Natural killer cell treated with Interleukin-12 subunit alpha and Interleukin-12 subunit beta and Interleukin-15 and Interleukin-18, amount 100 ng/mL, for 72 hours (primary cell): ENCODE results near the gene EIF4G3. TPM values are rescaled to one million over a fixed set of nuclear protein-coding genes. Genes with fewer than 3 reads are reported as not detected.
"Not testable (repeated sequence)": the region's sequence is repeated elsewhere in the genome, so short reads cannot be mapped to it uniquely, and the experiment has no call there.

Experiments used
- ATAC-seq, 2 donors: fragments of 150-1000 bp; cut with Tn5 transposase in 1 of 2; sonication (Bioruptor Pico), chemical (Tn5 transposase) in 1 of 2; 2 replicates each; pipeline ENCODE4 v1.10.0; 2021
- DNase-seq: peaks from one replicate; pipeline ENCODE4 v3.0.0; 2022; ENCODE audit warnings: low spot score
- H3K27ac Mint-ChIP-seq, 2 donors: 1 replicate in 1 of 2; 2 replicates in 1 of 2; pipeline ENCODE4 v1.8.0; 2022; ENCODE audit warnings: mixed read lengths in 2 of 2, mild to moderate bottlenecking in 1 of 2, moderate library complexity in 1 of 2
- H3K27me3 Mint-ChIP-seq, 2 donors: 1 replicate in 1 of 2; 2 replicates in 1 of 2; pipeline ENCODE4 v1.8.0; 2022; ENCODE audit warnings: mixed read lengths in 2 of 2
- H3K36me3 Mint-ChIP-seq: one replicate; pipeline ENCODE4 v1.8.0; 2022; ENCODE audit warnings: mixed read lengths
- H3K4me1 Mint-ChIP-seq, 2 donors: 1 replicate in 1 of 2; 2 replicates in 1 of 2; pipeline ENCODE4 v1.8.0; 2022; ENCODE audit warnings: low read depth in 2 of 2, mixed read lengths in 2 of 2, mild to moderate bottlenecking in 1 of 2
- H3K4me3 Mint-ChIP-seq: one replicate; pipeline ENCODE4 v1.8.0; 2022; ENCODE audit warnings: mixed read lengths
- H3K9me3 Mint-ChIP-seq: 2 replicates; pipeline ENCODE4 v1.8.0; 2022; ENCODE audit warnings: mixed read lengths
- total RNA-seq, 2 donors: library from RNA; stranded (reverse); gene quantifications; one replicate each; pipeline ENCODE4 v1.2.3, GENCODE V29; 2022

Gene EIF4G3
- total RNA-seq, 2 donors from 2014 or later = 121 to 140 TPM

DNA sequence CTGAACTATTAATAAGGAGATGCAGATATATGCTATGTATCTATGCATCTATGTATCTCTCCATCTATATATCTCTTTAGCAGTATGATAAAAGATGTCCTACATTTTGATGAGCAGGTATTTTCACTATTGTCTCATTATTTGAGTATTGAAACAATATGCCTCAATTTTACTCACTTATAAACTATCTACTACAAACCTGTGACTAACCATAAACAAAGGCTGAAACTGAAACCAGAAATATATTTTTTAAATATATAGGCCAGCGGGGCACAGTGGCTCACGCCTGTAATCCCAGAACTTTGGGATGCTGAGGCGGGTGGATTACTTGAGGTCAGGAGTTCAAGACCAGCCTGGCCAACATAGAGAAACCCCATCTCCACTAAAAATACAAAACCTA, 22.0 kb downstream of the EIF4G3 start:
- Mint-ChIP-seq H3K27ac (peak overlapping the region in 1 of 2 donors; percentile 16), H3K4me1 (peaks cover 32 to 34% of the 10 kb centered on the region in 2 donors), H3K4me3 (no peak overlapping the region), H3K9me3 (no peaks in the 10 kb centered on the region), H3K27me3 (no peaks in the 10 kb centered on the region), H3K36me3 (peaks cover 6% of the 10 kb centered on the region)
- DNase-seq (no peak), ATAC-seq (no peak)

DNA sequence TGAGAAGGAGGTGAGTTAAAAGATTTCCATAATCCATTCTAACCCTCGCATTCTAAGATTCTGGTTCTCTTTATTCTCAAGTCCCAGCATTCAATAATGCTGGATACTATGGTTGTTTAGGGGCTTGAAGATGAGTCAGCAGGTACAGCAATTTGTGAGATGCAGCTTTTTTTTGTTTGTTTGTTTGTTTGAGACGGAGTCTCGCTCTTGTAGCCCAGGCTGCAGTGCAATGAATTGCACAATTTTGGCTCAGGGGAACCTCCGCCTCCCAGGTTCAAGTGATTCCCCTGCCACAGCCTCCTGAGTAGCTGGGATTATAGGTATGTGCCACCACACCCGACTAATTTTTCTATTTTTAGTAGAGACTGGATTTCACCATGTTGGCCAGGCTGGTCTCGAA, 23.3 kb downstream of the EIF4G3 start:
- H3K9me3 Mint-ChIP-seq = no peaks in the 10 kb centered on the region
- ATAC-seq (no peak), DNase-seq (no peak)
- H3K4me1 Mint-ChIP-seq = peaks cover 31 to 32% of the 10 kb centered on the region in 2 donors
- no peak overlapping the region for H3K4me3 Mint-ChIP-seq
- peak overlapping the region in 1 of 2 donors; percentile 19 for H3K27ac Mint-ChIP-seq
- H3K36me3 Mint-ChIP-seq = peaks cover 8% of the 10 kb centered on the region
- no peaks in the 10 kb centered on the region for H3K27me3 Mint-ChIP-seq

DNA sequence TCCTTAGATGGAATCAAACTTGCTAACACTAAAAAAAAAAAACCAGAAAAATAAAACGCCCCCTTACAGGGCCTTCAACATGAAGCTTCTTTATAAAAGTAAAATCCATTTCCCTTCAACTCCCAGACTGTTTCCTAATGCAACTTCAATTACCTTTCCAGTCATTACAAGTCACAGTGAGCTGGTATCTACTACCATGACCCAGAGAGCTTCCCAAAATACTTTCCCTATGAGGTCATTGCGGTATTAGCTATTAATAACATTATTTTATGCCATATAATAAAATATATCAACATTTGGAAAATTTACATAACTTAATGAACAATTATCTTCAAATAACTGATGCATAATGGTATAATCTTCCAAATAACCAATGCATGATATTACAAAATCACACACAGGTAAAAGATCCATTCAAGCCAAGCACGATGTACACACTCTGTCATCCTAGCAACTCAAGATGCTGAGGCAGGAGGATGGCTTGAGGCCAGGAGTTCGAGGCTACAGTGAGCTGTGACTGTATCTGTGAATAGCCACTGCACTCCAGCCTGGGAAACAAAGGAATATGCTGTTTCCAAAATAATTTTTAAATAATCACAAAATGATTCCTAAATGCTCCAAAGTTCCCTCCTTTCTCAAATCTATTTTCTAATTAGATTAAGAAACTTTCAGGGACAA, 24.1 kb downstream of the EIF4G3 start:
- no peaks in the 10 kb centered on the region for H3K9me3 Mint-ChIP-seq
- H3K36me3 Mint-ChIP-seq = peaks cover 8% of the 10 kb centered on the region
- no peak overlapping the region for H3K27ac Mint-ChIP-seq
- H3K4me3 Mint-ChIP-seq = no peak overlapping the region
- H3K27me3 Mint-ChIP-seq = no peaks in the 10 kb centered on the region
- peaks cover 25 to 26% of the 10 kb centered on the region in 2 donors for H3K4me1 Mint-ChIP-seq
- ATAC-seq (no peak), DNase-seq (no peak)

DNA sequence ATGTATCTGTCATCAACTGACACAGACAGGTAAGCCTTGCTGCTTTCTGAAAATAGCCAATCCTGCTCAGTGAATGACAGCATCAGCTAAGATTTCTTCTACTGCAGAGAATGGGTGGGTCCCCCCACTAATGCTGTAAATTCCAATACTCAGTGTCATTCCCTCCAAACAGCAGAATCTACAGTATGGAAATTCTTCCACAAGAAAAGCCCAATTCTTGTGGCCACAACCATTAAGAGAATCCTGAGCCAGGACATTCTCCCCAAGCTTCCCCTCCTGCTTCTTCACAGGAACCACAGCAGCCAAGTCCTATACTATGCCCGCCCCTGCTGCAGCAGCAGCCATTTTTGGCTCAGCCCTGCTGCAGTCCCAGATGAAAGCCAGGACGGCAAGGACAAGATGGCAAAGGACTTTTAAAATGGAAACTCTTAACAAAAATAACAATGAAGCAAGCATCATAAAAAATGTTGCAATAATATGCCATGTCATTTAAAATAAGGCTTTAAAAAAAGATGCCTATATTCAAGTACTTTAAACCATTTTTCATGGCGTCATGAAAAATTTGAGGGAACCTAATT, 26.8 kb downstream of the EIF4G3 start:
- Mint-ChIP-seq H3K4me1 (peaks cover 10% of the 10 kb centered on the region in 2 donors), H3K9me3 (no peaks in the 10 kb centered on the region)
- no peak for DNase-seq

DNA sequence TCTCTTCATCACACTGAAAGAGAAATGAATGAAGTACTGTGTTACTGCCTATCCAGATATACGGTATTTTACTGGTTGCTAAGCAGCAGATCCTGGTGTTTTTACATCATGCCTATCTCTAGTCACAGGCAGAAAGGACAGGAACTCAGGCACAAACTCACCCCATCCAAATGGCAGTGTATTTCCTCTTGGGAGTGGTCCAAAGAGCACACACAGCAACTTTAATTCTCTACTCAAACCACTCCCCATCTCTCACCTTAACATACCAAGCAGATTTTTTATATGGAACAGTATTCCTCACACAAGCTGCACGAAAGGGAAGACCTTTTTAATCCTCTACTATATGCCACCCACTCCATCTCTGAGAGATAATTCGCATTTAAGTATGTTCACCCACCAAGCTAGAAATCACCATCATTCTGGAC, 27.3 kb downstream of the EIF4G3 start:
- ATAC-seq (no peak), DNase-seq (no peak)
- Mint-ChIP-seq H3K36me3 (peaks cover 4% of the 10 kb centered on the region), H3K27ac (peak overlapping the region; percentile 2 to 16), H3K4me3 (no peak overlapping the region), H3K27me3 (no peaks in the 10 kb centered on the region), H3K4me1 (peaks cover 7 to 10% of the 10 kb centered on the region in 2 donors), H3K9me3 (no peaks in the 10 kb centered on the region)

More for the DNA sequence above, 26.8 kb downstream of the EIF4G3 start:
- H3K27ac Mint-ChIP-seq = peak overlapping the region; percentile 2 to 16
- H3K4me3 Mint-ChIP-seq = no peak overlapping the region
- H3K27me3 Mint-ChIP-seq = no peaks in the 10 kb centered on the region
- ATAC-seq = no peak
- H3K36me3 Mint-ChIP-seq = peaks cover 4% of the 10 kb centered on the region

DNA sequence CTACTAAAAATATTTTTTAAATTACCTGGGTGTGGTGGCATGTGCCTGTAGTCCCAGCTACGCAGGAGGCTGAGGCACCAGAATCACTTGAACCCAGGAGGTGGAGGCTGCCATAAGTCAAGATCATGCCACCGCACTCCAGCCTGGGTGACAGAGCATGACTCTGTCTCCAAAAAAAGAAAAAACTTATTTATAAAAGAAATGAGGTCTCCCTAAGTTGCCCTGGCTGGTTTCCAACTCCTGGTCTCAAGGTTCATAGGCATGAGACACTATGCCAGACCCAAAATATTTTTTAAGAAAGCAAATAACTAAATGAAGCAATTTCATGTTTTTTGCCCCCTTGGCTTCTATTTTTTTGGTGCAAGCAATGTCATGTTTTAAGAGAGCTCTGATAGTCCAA, 32.9 kb downstream of the EIF4G3 start:
- H3K27ac Mint-ChIP-seq = no peak overlapping the region
- H3K36me3 Mint-ChIP-seq = no peaks in the 10 kb centered on the region
- H3K27me3 Mint-ChIP-seq = no peaks in the 10 kb centered on the region
- peaks cover 9 to 15% of the 10 kb centered on the region in 2 donors for H3K4me1 Mint-ChIP-seq
- ATAC-seq (no peak), DNase-seq (no peak)
- H3K9me3 Mint-ChIP-seq = no peaks in the 10 kb centered on the region
- H3K4me3 Mint-ChIP-seq = no peak overlapping the region

DNA sequence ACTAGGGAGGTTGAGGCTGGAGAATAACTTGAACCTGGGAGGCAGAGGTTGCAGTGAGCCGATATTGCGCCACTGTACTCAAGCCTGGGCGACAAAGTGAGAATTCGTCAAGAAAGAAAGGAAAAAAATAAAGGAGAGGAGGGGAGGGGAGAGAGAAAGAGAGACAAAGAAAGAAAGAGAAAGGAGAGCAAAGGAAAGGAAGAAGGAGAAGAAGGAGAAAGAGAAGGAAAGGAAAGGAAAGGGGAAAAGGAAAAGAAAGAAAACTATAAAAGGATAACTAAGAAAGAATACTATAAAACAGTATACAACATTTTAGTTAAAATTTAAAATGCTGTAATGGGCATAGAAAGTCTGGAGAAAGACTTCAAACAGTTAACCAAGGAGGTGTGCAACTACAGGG, 33.6 kb downstream of the EIF4G3 start:
- H3K4me1 Mint-ChIP-seq = peaks cover 11 to 17% of the 10 kb centered on the region in 2 donors
- no peaks in the 10 kb centered on the region for H3K9me3 Mint-ChIP-seq
- H3K36me3 Mint-ChIP-seq = peaks cover under 1% of the 10 kb centered on the region
- no peak overlapping the region for H3K27ac Mint-ChIP-seq
- ATAC-seq (no peak), DNase-seq (no peak)
- no peak overlapping the region for H3K4me3 Mint-ChIP-seq
- no peaks in the 10 kb centered on the region for H3K27me3 Mint-ChIP-seq

DNA sequence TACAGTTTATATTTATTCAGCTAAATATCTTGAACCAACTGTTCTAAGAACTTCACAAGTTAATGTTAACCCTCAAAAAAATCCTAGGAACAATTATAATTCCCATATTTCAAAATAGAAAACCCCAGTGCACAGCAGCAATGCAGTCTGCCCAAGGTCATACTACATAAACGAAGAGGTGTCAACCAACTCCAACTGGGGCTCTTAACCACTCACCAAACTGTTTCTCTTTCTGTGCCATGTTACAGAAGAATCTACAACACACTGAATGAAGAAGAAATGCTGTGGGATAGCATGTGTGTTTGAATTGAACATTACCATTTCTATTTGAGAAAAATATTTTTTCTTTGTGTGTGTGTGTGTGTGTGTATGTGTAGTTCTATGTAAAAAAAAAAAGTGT, 35.7 kb downstream of the EIF4G3 start:
- H3K4me1 Mint-ChIP-seq = peaks cover 13 to 26% of the 10 kb centered on the region in 2 donors
- no peaks in the 10 kb centered on the region for H3K27me3 Mint-ChIP-seq
- no peak for ATAC-seq
- no peaks in the 10 kb centered on the region for H3K9me3 Mint-ChIP-seq
- peaks cover 5% of the 10 kb centered on the region for H3K36me3 Mint-ChIP-seq
- peak overlapping the region in 1 of 2 donors; percentile 74 for H3K27ac Mint-ChIP-seq
- no peak overlapping the region for H3K4me3 Mint-ChIP-seq
- no peak for DNase-seq

DNA sequence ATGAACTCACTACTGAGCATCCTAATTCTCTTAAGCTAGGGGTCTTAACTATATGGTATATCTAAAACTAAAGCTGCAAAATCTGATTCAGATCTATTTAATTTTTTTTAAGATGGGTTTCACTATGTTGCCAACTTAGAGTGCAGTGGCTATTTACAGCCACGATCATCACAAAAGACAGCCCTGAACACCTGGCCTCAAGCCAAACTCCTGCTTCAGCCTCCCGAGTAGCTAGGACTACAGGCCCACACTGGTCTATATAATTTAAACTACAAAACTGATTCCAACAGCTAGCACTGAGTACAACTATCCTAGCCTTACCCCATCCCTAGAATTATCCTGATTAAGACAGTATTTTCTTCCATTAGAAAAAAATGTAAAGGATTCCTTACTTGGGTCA, 37.1 kb downstream of the EIF4G3 start:
- H3K4me3 Mint-ChIP-seq = no peak overlapping the region
- H3K4me1 Mint-ChIP-seq = peaks cover 13 to 26% of the 10 kb centered on the region in 2 donors
- no peaks in the 10 kb centered on the region for H3K27me3 Mint-ChIP-seq
- no peak for ATAC-seq
- no peaks in the 10 kb centered on the region for H3K9me3 Mint-ChIP-seq
- peaks cover 5% of the 10 kb centered on the region for H3K36me3 Mint-ChIP-seq
- no peak overlapping the region for H3K27ac Mint-ChIP-seq
- no peak for DNase-seq

DNA sequence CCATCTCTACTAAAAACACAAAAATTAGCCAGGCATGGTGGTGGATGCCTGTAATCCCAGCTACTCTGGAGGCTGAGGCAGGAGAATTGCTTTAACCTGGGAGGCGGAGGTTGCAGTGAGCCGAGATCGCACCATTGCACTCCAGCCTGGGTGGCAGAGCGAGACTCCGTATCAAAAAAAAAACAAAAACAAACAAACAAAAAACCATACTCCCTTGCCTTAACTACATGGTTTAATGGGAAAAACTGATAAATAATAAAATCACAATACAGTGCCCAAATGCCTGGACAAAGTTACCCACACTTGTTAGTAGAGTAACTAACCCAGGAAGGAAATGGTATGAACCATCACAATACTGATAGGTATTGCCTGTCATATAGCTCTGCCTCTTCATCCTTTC, 40.4 kb downstream of the EIF4G3 start:
- not testable (repeated sequence) for H3K27ac Mint-ChIP-seq, DNase-seq, H3K9me3 Mint-ChIP-seq, H3K4me3 Mint-ChIP-seq, H3K27me3 Mint-ChIP-seq, ATAC-seq, H3K36me3 Mint-ChIP-seq
- H3K4me1 Mint-ChIP-seq = peaks cover 6 to 11% of the 10 kb centered on the region in 2 donors

DNA sequence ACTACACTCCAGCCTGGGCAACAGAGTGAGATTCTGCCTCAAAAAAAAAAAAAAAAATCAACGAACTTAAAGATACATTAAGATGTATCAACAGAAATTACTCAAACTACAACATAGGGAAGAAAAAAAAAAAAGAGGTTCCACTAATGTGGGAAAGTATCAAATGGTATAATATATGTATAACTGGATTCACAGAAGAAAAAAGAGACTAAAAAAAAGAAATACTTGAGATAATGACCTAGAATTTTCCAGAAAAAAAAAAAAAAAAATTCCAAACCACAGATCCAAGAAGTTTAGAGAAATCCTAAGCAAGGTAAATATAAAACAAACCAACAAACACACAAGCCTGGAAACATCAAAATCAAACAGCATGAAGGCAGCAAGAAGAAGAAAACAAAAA, 45.5 kb downstream of the EIF4G3 start:
- H3K27ac Mint-ChIP-seq = peak overlapping the region in 1 of 2 donors; percentile 76
- ATAC-seq (no peak), DNase-seq (no peak)
- H3K9me3 Mint-ChIP-seq = no peaks in the 10 kb centered on the region
- H3K36me3 Mint-ChIP-seq = peaks cover 4% of the 10 kb centered on the region
- no peaks in the 10 kb centered on the region for H3K27me3 Mint-ChIP-seq
- peaks cover 0 to 4% of the 10 kb centered on the region in 2 donors for H3K4me1 Mint-ChIP-seq
- no peak overlapping the region for H3K4me3 Mint-ChIP-seq

DNA sequence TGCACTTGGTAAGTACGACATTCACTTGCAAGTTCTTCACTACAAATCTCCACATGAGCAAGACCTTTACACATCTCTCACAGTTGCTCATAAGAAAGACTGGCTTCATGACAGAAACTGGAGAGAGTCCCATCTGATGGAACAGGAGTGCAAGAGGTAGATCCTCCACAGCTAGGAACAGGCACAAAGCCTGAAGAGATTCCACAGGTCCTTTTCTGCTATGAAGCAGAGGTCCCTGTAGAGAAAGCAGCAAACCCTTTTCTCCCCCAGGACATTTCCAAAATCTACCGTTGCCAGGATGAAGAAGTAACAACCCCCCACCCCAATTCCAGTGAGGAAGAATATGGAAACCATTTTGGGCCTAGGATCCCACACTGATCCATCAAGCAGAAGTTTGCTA, 47.3 kb downstream of the EIF4G3 start:
- Mint-ChIP-seq H3K4me1 (peaks cover 0 to 4% of the 10 kb centered on the region in 2 donors), H3K4me3 (no peak overlapping the region), H3K27me3 (no peaks in the 10 kb centered on the region), H3K27ac (no peak overlapping the region), H3K9me3 (no peaks in the 10 kb centered on the region), H3K36me3 (peaks cover 4% of the 10 kb centered on the region)
- DNase-seq = no peak
- no peak for ATAC-seq

DNA sequence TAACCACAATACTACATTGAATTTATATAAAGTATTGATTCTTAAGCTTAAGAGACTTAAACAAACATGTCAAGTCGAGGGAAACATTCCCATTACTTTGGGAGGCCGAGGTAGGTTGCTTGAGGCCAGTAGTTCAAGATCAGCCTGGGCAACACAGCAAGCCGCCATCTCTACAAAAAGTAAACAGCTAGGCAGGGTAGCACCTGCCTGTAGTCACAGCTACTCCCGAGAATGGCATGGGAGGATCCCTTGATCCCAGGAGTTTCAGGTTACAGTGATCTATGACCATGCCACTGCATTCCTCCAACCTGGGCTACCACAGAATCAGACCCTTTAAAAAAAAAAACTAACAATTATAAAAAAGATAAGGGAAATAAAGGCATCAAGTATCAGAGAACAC, 50.4 kb downstream of the EIF4G3 start:
- no peak overlapping the region for H3K27ac Mint-ChIP-seq
- no peaks in the 10 kb centered on the region for H3K9me3 Mint-ChIP-seq
- H3K4me1 Mint-ChIP-seq = peaks cover 0 to 7% of the 10 kb centered on the region in 2 donors
- H3K4me3 Mint-ChIP-seq = no peak overlapping the region
- ATAC-seq = no peak
- no peaks in the 10 kb centered on the region for H3K27me3 Mint-ChIP-seq
- no peak for DNase-seq
- H3K36me3 Mint-ChIP-seq = peaks cover 3% of the 10 kb centered on the region

DNA sequence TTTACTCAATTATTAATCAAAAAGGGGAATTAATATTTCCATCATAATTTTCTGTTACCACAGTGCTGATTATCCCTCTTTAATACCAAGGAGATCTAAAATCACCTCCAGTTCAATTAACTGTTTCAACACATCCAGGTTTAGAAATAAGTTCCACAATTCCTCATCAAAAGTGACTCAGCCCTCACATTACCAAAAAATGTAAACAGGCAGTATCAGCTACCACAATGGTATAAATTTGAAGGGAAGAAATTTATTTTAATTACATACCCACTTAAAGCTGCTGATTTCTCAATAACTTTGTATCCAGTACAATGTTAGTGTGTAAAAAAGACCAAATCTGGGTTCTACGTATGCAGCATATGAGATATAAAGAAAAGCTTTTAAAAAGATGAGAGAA, 51.9 kb downstream of the EIF4G3 start:
- Mint-ChIP-seq H3K9me3 (no peaks in the 10 kb centered on the region), H3K36me3 (no peaks in the 10 kb centered on the region), H3K4me3 (no peak overlapping the region), H3K27me3 (no peaks in the 10 kb centered on the region), H3K27ac (no peak overlapping the region), H3K4me1 (peaks cover 0 to 3% of the 10 kb centered on the region in 2 donors)
- ATAC-seq (no peak), DNase-seq (no peak)
